ENCODE data around the gene LRBA. TPM values are rescaled to one million over a fixed set of nuclear protein-coding genes. Genes with fewer than 3 reads are reported as not detected.

The LRBA gene
- total and polyA plus RNA-seq, 2 of the 4 experiments (the other 2 are of a cell fraction) = 10.2 to 51.6 TPM

DNA sequence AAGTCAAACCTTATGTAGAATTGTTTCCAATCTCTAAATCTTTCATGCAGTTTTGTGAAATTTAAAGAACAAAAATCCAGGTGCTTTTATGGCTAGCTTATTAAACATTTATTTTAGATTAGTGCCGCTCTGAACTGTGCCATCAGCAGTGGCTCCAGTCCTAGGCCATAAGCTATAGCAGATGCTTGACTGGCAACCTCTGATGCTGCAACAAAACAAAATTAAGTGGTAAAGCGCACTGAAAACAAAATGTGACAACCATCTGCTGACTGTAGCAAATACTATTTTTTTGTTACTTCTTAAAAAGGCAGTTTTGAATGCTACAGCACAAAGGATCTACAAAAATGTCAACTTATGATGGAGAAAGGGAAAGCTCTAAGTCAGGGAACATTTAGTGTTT, 699.4 kb downstream of the LRBA start:
- Histone ChIP-seq H3K9me3 (ENCODE audit: control insufficient read depth, insufficient read depth, low read length) (no peaks in the 10 kb centered on the region), H4K91ac (ENCODE audit: insufficient read depth, low read depth, low read length) (peak overlapping the region; percentile 12; the same call in 1 of the 2 replicates), H2BK5ac (ENCODE audit: low read depth, low read length, poor library complexity, severe bottlenecking) (no peak overlapping the region), H3K4me3 (ENCODE audit: insufficient read depth, low read depth, low read length) (no peak overlapping the region), H2AK9ac (replicated peaks; ENCODE audit: low read depth, low read length, poor library complexity) (no peak overlapping the region), H3K9ac (ENCODE audit: low read depth, low read length) (no peak overlapping the region), H3K27ac (ENCODE audit: insufficient read depth, low read length) (no peak overlapping the region), H2AFZ (replicated peaks; ENCODE audit: low read length, poor library complexity) (no peak overlapping the region), H3K4ac (ENCODE audit: low read depth, low read length) (no peak overlapping the region), H3K27me3 (ENCODE audit: control insufficient read depth, insufficient read depth, low read length) (no peaks in the 10 kb centered on the region), H2AK5ac (ENCODE audit: low read depth, low read length) (no peak overlapping the region), H2BK120ac (ENCODE audit: low read depth, low read length) (peak overlapping the region; percentile 21; the same call in 1 of the 2 replicates), H3K4me2 (ENCODE audit: low read depth, low read length) (no peak overlapping the region), H3K14ac (replicated peaks; ENCODE audit: low read depth, low read length) (no peak overlapping the region), H4K20me1 (ENCODE audit: insufficient read depth, low read length) (no peaks in the 10 kb centered on the region), H2BK15ac (ENCODE audit: low read depth, low read length) (no peak overlapping the region), H3K23ac (ENCODE audit: low read depth, low read length) (no peak overlapping the region), H3K36me3 (ENCODE audit: control insufficient read depth, insufficient read depth, low read length) (no peaks in the 10 kb centered on the region), H3K18ac (ENCODE audit: low read depth, low read length) (no peak overlapping the region), H4K5ac (ENCODE audit: low read depth, low read length) (no peak overlapping the region), H4K8ac (ENCODE audit: low read depth in 2 of 2, low read length in 2 of 2) (no peak overlapping the region; a peak in 1 of 4 replicates), H2BK20ac (ENCODE audit: low read depth, low read length) (no peak overlapping the region), H3K79me1 (ENCODE audit: low read depth in 1 of 2, low read length in 2 of 2) (no peaks in the 10 kb centered on the region), H3K4me1 (ENCODE audit: control insufficient read depth, insufficient read depth, low read length) (peaks cover 4% of the 10 kb centered on the region), H3K56ac (ENCODE audit: extremely low read depth, insufficient read depth, low read length) (no peak overlapping the region), H3K9me1 (ENCODE audit: insufficient read depth, low read length) (peaks cover 3% of the 10 kb centered on the region; the same call in 1 of the 2 replicates)
- DNase-seq = no peak
- intact Hi-C loops (cut with micrococcal nuclease) = no loop called here
- no TSS peak for BruUV-seq (replicated peaks)
- ChIA-PET POLR2A (ENCODE audit: unreplicated experiment) (no interaction called here), CTCF (no interaction called here)
- dilution Hi-C loops (cut with HindIII; ENCODE audit: low sequenced_read_pairs, unreplicated experiment) = no loop called here
- no CpG with 5 or more reads among the region's 2 CpGs for WGBS, 2 experiments (ENCODE audit: extremely low coverage in 2 of 2, insufficient read length in 1 of 2)
- no peak for ATAC-seq (ENCODE audit: low read depth)
- TF ChIP-seq USF2 (IDR thresholded peaks at IDR 0.05; ENCODE audit: low read depth, low read length) (no peak), MXI1 (IDR thresholded peaks at IDR 0.05; ENCODE audit: borderline replicate concordance, low read depth, low read length) (no peak), NFE2L2 (IDR thresholded peaks at IDR 0.05; ENCODE audit: low read depth, low read length) (no peak), CEBPB (IDR thresholded peaks at IDR 0.05; ENCODE audit: low read depth, low read length) (no peak), MAFK (IDR thresholded peaks at IDR 0.05; ENCODE audit: low read depth, low read length) (no peak), RCOR1 (IDR thresholded peaks at IDR 0.05; ENCODE audit: insufficient replicate concordance, low read length) (no peak), ELK1 (IDR thresholded peaks at IDR 0.05; ENCODE audit: borderline replicate concordance, low read depth, low read length) (no peak), RFX5 (IDR thresholded peaks at IDR 0.05; ENCODE audit: low read depth, low read length) (no peak), RAD21 (IDR thresholded peaks at IDR 0.05; ENCODE audit: low read length) (no peak), BHLHE40 (IDR thresholded peaks at IDR 0.05; ENCODE audit: low read depth, low read length) (no peak), SMC3 (IDR thresholded peaks at IDR 0.05; ENCODE audit: low read depth, low read length) (no peak), POLR2A (IDR thresholded peaks at IDR 0.05; ENCODE audit: low read depth, low read length) (no peak), CHD1 (IDR thresholded peaks at IDR 0.05; ENCODE audit: low read depth, low read length) (no peak), MAZ (IDR thresholded peaks at IDR 0.05; ENCODE audit: borderline replicate concordance, low read depth, low read length) (no peak), FOS (IDR thresholded peaks at IDR 0.05; ENCODE audit: low read depth, low read length) (no peak), CTCF (conservative IDR thresholded peaks at IDR 0.05; ENCODE audit: low read depth, low read length) (no peak)
- in situ Hi-C loops (cut with MboI; ENCODE audit: low sequenced_read_pairs) = no loop called here
